ENCODE results near the gene TMEM45B. TPM values are rescaled to one million over a fixed set of nuclear protein-coding genes. Genes with fewer than 3 reads are reported as not detected.
A peak's percentile ranks its signal among the peaks of the same experiment; 100 is the strongest.
"Not testable (repeated sequence)": the region's sequence is repeated elsewhere in the genome, so short reads cannot be mapped to it uniquely, and the experiment has no call there.

The TMEM45B gene
- polyA plus RNA-seq, 1 donor from 2014 or later: not detected

DNA sequence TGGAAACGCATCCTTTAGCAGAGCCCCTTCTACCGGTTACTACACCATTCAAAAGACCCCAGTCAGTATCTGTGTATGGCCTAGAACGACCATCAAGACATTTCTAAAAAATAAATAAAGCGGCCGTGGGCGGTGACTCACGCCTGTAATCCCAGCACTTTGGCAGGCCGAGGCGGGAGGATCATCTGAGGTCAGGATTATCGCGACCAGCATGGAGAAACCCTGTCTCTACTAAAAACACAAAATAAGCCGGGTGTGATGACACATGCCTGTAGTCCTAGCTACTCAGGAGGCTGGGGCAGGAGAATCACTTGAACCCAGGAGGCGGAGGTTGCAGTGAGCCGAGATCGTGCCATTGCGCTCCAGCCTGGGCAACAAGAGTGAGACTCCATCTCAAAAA lies 53.0 kb downstream of the TMEM45B start:
- not testable (repeated sequence) for H3K9ac ChIP-seq (ENCODE audit: low read length); H3K27me3 ChIP-seq (ENCODE audit: insufficient read depth, low read depth, low read length); H3K4me2 ChIP-seq (ENCODE audit: low read length); H3K4me3 ChIP-seq (ENCODE audit: low read length); H2AFZ ChIP-seq (ENCODE audit: low read depth, low read length); H3F3A ChIP-seq (ENCODE audit: insufficient read depth, low read length, poor library complexity, severe bottlenecking); H3K27ac ChIP-seq (ENCODE audit: low read length); H4K20me1 ChIP-seq (ENCODE audit: insufficient read depth); H3K79me2 ChIP-seq (replicated peaks; ENCODE audit: insufficient read depth, low read length); H3K9me2 ChIP-seq (ENCODE audit: insufficient read depth, low read length); H3K9me3 ChIP-seq (ENCODE audit: low read length)
- H3K36me3 ChIP-seq (ENCODE audit: insufficient read depth, low read length): peaks cover 11% of the 10 kb centered on the region

GRCh38 chr11:129871914-129872313 lies 56.3 kb downstream of the TMEM45B start:
- H3K9me2 ChIP-seq (ENCODE audit: insufficient read depth, low read length): no peaks in the 10 kb centered on the region
- no peaks in the 10 kb centered on the region for H3F3A ChIP-seq (ENCODE audit: insufficient read depth, low read length, poor library complexity, severe bottlenecking)
- TF ChIP-seq, protein P1, sequence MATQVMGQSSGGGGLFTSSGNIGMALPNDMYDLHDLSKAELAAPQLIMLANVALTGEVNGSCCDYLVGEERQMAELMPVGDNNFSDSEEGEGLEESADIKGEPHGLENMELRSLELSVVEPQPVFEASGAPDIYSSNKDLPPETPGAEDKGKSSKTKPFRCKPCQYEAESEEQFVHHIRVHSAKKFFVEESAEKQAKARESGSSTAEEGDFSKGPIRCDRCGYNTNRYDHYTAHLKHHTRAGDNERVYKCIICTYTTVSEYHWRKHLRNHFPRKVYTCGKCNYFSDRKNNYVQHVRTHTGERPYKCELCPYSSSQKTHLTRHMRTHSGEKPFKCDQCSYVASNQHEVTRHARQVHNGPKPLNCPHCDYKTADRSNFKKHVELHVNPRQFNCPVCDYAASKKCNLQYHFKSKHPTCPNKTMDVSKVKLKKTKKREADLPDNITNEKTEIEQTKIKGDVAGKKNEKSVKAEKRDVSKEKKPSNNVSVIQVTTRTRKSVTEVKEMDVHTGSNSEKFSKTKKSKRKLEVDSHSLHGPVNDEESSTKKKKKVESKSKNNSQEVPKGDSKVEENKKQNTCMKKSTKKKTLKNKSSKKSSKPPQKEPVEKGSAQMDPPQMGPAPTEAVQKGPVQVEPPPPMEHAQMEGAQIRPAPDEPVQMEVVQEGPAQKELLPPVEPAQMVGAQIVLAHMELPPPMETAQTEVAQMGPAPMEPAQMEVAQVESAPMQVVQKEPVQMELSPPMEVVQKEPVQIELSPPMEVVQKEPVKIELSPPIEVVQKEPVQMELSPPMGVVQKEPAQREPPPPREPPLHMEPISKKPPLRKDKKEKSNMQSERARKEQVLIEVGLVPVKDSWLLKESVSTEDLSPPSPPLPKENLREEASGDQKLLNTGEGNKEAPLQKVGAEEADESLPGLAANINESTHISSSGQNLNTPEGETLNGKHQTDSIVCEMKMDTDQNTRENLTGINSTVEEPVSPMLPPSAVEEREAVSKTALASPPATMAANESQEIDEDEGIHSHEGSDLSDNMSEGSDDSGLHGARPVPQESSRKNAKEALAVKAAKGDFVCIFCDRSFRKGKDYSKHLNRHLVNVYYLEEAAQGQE (IDR thresholded peaks at IDR 0.05; ENCODE audit: borderline replicate concordance): peak; percentile 63
- no peak for TF ChIP-seq SMC3 (conservative IDR thresholded peaks at IDR 0.05; ENCODE audit: poor library complexity)

DNA sequence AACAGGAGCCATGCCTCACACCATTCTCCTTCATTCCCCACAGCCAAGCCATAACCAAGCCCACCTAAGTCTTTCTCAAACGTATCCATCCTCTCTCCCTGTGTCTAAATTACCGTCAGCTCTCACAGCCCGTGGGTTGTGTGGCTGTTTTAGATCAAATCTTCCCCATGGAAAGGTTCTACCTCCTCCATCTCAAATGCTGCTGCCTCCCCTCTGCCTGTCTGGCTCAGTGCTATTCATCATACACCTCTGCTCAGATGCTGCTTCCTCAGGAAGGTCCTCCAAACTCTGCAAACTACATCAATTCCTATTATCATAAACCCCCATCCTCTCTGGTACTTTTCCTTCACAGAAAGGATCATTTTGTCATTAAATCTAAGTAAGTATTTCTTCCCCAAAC lies 64.7 kb downstream of the TMEM45B start:
- Histone ChIP-seq H3F3A (ENCODE audit: insufficient read depth, low read length, poor library complexity, severe bottlenecking) (no peaks in the 10 kb centered on the region), H3K9me2 (ENCODE audit: insufficient read depth, low read length) (no peaks in the 10 kb centered on the region), H4K20me1 (ENCODE audit: insufficient read depth) (no peaks in the 10 kb centered on the region), H3K9ac (ENCODE audit: low read length) (no peak overlapping the region), H3K4me2 (ENCODE audit: low read length) (no peak overlapping the region), H2AFZ (ENCODE audit: low read depth, low read length) (no peak overlapping the region), H3K27ac (ENCODE audit: low read length) (no peak overlapping the region), H3K79me2 (replicated peaks; ENCODE audit: insufficient read depth, low read length) (no peaks in the 10 kb centered on the region), H3K9me3 (ENCODE audit: low read length) (no peaks in the 10 kb centered on the region), H3K27me3 (ENCODE audit: insufficient read depth, low read depth, low read length) (no peaks in the 10 kb centered on the region), H3K36me3 (ENCODE audit: insufficient read depth, low read length) (peaks cover 18% of the 10 kb centered on the region), H3K4me3 (ENCODE audit: low read length) (no peak overlapping the region)
- TF ChIP-seq EP300 (conservative IDR thresholded peaks at IDR 0.05; ENCODE audit: poor library complexity, severe bottlenecking) (no peak), CTCF (IDR thresholded peaks at IDR 0.05; ENCODE audit: poor library complexity, severe bottlenecking) (no peak), EZH2 (IDR thresholded peaks at IDR 0.05; ENCODE audit: borderline replicate concordance, insufficient read depth, low read length, poor library complexity, severe bottlenecking) (no peak), TAF1 (IDR thresholded peaks at IDR 0.05; ENCODE audit: low read depth) (no peak), POLR2AphosphoS5 (IDR thresholded peaks at IDR 0.05) (no peak), MXI1 (conservative IDR thresholded peaks at IDR 0.05; ENCODE audit: poor library complexity, severe bottlenecking) (no peak), SMC3 (conservative IDR thresholded peaks at IDR 0.05; ENCODE audit: poor library complexity) (no peak)
- TF ChIP-seq, protein P1 (IDR thresholded peaks at IDR 0.05; ENCODE audit: borderline replicate concordance): no peak

More at GRCh38 chr11:129871914-129872313, 56.3 kb downstream of the TMEM45B start:
- Histone ChIP-seq H3K9ac (ENCODE audit: low read length) (no peak overlapping the region), H3K9me3 (ENCODE audit: low read length) (no peaks in the 10 kb centered on the region), H3K27me3 (ENCODE audit: insufficient read depth, low read depth, low read length) (no peaks in the 10 kb centered on the region), H3K79me2 (replicated peaks; ENCODE audit: insufficient read depth, low read length) (no peaks in the 10 kb centered on the region), H3K36me3 (ENCODE audit: insufficient read depth, low read length) (peaks cover 17% of the 10 kb centered on the region), H2AFZ (ENCODE audit: low read depth, low read length) (no peak overlapping the region), H4K20me1 (ENCODE audit: insufficient read depth) (no peaks in the 10 kb centered on the region), H3K4me3 (ENCODE audit: low read length) (no peak overlapping the region), H3K27ac (ENCODE audit: low read length) (peak overlapping the region; percentile 50), H3K4me2 (ENCODE audit: low read length) (no peak overlapping the region)
